ENCODE results near the gene PMIS2.

The PMIS2 gene

DNA sequence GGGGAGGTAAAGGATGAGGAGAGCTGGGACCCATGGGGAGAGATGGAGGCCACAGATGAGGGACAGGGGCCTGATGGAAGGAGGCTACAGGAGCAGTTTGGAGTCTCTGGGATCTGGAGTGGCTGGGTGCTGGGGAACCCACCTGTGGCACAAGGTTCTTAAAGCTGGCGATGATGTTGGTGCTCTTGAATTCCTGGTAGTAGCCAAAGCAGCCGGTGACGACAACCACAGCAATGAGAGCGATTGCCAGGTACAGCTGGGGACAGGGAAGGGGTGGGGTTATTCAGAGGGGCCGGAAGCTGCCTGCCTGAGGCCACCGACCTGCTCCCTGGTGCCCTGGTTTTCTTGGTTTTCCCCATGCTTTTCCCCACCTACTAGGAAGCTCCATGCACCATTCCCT lies 25.3 kb upstream of the PMIS2 start:
- no peak for TF ChIP-seq CTCF (IDR thresholded peaks at IDR 0.05; ENCODE audit: low read depth, low read length, missing control alignments)
- DNase-seq (ENCODE audit: low read depth): no peak
- no peak overlapping the region for H3K4me3 ChIP-seq (ENCODE audit: low read depth, low read length)
- in situ Hi-C loops (cut with HindIII; ENCODE audit: low sequenced_read_pairs): no loop called here

- in situ Hi-C loops (cut with HindIII; ENCODE audit: low sequenced_read_pairs): no loop called here
- TF ChIP-seq CTCF (IDR thresholded peaks at IDR 0.05; ENCODE audit: low read depth, low read length, missing control alignments): no peak
- DNase-seq (ENCODE audit: low read depth): no peak
Measured at GRCh38 chr19:35561436-35561835, 24.5 kb upstream of the PMIS2 start.

GRCh38 chr19:35562336-35562735 lies 23.6 kb upstream of the PMIS2 start:
- in situ Hi-C loops (cut with HindIII; ENCODE audit: low sequenced_read_pairs): no loop called here
- no peak for DNase-seq (ENCODE audit: low read depth)
- H3K4me3 ChIP-seq (ENCODE audit: low read depth, low read length): no peak overlapping the region
- no peak for TF ChIP-seq CTCF (IDR thresholded peaks at IDR 0.05; ENCODE audit: low read depth, low read length, missing control alignments)

More at GRCh38 chr19:35561436-35561835, 24.5 kb upstream of the PMIS2 start:
- no peak overlapping the region for H3K4me3 ChIP-seq (ENCODE audit: low read depth, low read length)

DNA sequence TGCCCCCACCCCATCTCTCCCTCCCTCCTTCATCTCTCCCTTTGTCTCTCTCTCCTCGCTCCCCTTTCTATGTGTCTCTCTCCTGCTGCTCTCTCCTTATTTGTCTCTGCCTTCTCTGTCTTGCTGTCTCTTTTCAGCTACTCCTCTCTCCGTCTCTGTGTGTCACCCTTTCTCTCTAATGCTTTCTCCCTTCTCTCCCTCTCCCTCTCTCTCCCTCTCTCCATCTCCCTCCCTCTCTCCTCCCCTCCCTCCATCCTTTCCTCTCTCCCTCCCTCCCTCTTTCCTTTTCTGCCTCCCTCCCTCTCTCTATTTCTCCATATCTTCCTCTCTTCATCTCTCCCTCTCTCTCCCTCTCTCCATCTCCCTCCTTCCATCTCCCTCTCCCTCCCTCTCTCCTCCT lies 23.2 kb upstream of the PMIS2 start:
- in situ Hi-C loops (cut with HindIII; ENCODE audit: low sequenced_read_pairs): no loop called here
- no peak for DNase-seq (ENCODE audit: low read depth)
- no peak overlapping the region for H3K4me3 ChIP-seq (ENCODE audit: low read depth, low read length)
- no peak for TF ChIP-seq CTCF (IDR thresholded peaks at IDR 0.05; ENCODE audit: low read depth, low read length, missing control alignments)

GRCh38 chr19:35563207-35563829 lies 22.7 kb upstream of the PMIS2 start, which contains the start of gene ATP4A:
Gene ATP4A, minus strand, starts transcription at chr19:35563658. Its CDS starts 29 bp downstream, at chr19:35563629.
- no peak for DNase-seq (ENCODE audit: low read depth)
- TF ChIP-seq CTCF (IDR thresholded peaks at IDR 0.05; ENCODE audit: low read depth, low read length, missing control alignments): no peak
- in situ Hi-C loops (cut with HindIII; ENCODE audit: low sequenced_read_pairs): no loop called here
- H3K4me3 ChIP-seq (ENCODE audit: low read depth, low read length): no peak within 1 kb of the TSS

DNA sequence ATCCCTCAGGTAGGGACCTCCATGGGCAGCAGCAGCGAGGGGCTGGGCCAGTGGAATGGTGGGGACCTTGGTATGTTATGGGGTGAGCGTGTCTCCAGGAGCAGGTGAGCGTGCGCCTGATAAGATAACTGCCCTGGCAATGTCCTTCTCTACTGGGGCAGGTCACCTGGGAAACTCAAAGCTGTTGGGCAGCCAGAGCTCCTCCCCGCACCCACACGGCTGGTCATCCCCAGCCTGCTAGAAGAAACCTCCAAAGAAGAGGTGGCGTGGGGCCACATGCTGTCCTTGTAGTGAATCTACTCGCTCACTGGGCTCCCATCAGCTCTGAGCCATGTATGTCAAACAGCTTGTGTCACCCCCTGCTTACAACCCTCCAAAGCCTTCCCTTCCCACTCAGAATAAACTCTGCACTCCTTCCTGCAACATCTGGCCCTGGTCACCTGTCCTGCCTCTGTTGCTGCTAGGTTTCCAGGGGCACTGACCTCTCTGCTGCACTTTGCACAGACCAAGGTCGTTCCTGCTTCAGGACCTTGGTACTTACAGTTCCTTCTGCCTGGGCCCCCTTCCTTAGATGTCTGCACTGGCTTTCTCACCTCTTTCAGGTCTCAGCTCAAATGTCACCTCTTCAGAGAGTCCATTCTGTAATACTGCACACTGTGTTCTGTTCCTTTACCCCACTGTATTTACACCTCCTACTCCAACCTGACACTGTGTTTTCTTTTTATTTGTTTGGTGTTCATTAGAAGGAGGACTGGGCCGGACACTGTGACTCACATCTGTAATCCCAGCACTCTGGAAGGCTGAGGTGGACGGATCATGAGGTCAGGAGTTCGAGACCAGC lies 20.7 kb upstream of the PMIS2 start:
- H3K4me3 ChIP-seq (ENCODE audit: low read depth, low read length): no peak overlapping the region
- no peak for TF ChIP-seq CTCF (IDR thresholded peaks at IDR 0.05; ENCODE audit: low read depth, low read length, missing control alignments)
- in situ Hi-C loops (cut with HindIII; ENCODE audit: low sequenced_read_pairs): no loop called here
- DNase-seq (ENCODE audit: low read depth): no peak
